ENCODE results near the gene CCDC6.
A peak's percentile ranks its signal among the peaks of the same experiment; 100 is the strongest.

CCDC6 gene

DNA sequence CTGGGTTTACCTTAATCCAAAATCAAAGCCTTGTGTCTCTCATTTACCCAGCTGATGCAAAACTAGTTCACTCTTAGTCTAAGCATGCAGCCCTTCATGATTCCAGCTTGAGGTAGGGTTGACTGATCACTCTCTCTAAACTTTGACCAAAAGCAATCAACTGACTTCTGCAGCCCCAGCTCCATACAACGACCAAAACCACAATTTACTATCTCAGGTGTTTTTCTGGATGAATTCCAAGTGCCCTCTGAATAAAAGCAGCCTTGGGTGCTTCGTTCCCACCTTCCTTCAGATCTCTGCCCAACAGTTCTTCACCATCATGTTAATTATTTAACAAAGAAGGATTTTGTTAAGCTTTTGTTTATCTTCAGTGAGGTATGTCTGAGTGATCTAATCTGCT lies 62.6 kb downstream of the CCDC6 start:
- no peak for DNase-seq

DNA sequence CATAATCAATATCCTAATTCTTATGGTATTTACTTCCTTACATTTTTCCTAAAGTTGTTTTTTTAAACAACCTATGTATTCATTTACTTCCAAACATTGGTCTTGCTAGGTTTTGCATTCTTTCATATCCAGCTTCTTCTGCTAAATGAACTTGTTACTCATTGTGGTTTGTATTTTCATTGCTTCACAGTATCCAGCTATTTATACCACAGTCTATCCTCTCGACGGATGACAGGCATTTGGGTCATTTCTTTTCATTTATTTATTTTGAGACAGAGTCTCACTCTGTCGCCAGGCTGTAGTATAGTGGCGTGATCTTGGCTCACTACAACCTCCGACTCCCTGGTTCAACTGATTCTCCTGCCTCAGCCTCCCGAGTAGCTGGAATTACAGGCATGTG lies 66.8 kb downstream of the CCDC6 start:
- DNase-seq, result peak in 1 of 2 donors; percentile 11

DNA sequence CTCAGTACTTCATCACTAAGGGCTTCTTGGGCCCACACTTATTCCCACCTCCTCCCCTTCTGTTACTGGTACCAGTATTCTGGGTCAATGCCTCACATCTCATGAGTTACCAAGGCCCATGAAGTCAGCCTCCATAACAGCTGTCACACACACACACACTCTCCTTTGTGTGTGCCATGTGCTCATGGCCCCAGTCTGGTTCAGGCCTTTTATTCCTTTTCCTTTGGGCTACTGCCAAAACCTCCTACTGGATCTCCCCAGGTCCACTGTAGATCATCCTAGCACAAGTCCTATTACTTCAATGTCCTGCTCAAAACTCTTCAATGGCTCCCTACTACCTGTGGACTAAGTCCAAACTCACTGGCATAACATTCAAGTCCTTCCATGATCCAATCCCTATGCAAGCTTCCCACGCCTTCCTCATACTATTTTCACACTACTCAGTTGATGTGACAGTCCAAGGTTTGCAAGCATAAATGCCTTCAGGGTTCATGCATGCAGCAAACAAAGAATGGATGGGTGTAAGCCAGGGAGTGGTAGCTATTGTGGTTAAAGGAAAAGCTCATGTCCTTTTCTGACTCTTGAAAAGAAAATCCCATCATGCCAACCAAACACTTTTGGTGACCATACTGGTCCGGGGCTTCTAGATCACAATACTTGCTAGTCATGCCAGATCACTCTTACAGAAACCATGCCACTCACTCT lies 68.1 kb downstream of the CCDC6 start:
- DNase-seq, result no peak

DNA sequence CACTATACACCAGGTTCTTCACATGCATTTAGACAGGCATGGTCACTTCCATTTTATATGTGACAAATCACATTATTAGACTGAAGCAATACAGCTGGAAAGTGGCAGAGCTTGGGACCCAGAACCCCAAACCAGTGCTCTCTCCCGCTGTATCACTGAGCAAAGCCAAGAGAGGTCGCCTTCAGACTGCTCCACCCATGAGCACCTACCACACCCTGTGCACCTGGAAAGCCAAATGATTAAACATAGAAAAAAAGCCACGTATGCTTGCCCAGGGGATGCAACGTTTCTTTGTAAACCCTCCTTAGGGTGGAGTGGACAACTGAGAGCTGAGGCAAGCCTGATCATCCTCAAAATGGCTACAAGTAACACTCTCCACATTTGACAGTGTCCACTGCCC lies 72.5 kb downstream of the CCDC6 start:
- no peak for DNase-seq

DNA sequence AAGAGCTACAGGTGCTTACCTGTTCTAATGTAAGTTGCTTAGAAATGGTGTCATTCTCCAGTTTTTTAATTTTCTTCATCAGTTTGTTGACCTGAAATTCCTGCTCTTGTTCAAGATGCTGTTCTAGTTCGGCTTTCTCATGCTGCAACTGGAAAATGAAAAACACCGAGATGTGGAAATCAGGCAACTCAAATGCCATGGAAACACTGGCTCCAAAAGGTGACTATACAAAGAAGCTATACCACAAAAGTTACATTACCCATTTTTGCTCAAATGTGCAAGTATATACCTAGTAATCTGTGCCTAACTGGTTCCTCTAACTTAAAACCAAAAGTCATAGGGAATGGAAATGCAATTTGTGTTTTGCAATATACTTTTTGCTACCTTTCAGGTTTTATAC lies 73.8 kb downstream of the CCDC6 start:
- no peak for DNase-seq

DNA sequence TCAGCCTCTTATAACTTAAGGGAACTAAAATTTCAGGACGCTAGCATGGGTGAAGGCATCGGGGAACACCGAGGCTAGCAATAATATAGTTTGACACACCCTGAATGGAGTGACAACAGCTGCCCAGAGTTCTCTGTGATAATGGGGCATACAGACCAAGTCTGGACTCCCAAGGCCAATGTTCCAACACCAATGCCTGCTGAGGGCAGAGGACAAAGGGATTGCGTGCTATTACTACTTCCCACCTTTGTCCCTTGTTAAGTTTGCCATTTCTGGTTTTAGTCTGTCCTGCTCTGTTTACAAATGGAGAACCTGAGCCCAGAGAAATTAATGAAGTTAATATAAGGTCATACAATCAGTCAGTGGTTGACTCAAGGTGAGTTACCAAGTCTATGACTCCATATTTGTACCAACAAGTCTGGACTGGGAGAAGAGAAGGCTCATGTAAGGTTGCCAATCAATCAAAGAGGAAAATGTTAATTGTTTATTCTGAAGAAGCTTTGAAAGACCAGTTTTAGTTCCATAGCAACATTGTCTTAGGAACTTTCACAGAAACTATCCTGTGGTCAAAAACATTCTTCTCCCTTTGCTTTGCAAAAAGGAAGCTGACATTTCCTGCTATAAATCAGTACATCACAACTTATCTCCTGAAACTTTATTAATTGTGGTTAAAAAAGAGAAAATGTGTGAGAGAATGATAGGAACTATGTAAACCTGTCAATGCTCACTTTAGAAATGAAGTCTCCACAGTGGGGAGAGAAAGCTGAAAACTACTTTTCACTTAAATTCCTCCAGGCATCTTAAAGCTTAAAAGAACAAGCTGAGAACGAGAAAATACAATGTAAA lies 74.5 kb downstream of the CCDC6 start:
- peak in 1 of 2 donors; percentile 64 for DNase-seq

DNA sequence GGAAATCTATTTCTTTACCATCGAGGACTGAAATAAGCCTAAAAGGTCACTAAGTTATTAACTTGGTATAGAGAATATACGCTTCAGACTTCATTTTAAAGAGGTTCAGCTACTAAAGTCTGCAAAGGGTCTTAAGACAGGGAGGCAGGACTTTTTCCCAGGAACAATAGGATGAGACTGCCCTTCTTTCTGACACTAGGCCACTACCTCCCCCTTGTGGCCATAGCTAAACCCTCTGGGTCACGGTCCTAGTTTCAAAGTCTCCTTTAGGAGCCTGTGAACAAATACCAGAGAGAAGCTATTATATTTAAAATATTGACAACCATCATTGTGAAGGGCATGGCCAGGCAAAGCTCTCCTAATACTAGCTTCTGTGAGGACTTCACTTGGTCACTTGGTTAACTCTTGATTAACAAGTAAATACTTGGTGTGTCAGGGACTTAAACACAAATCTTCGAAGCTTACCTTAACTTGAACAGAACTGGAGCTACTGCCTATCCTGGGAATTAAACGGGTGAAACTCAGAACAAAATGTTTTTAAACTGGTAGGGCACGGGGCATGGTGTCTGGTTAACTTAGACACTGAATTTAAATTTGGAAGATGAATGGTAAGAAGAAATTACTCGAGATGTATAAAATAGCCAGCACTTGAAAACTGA lies 75.6 kb downstream of the CCDC6 start:
- DNase-seq, result no peak

DNA sequence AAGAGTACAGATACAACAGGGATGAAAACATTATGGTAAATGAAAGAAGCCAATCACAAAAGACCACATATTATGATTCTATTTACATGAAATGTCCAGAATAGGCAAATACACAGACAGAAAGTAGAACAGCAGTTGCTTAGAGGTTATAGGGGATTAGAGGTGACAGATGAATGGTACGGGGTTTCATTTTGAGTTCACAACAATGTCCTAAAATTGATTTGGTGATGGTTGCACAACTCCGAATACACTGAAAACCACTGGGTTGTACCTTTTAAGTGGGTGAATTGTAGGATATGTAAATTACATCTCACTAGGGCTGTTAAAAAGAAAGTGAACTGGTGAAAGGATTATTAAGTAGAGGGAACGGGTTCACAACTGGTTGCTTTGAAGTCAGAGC lies 76.8 kb downstream of the CCDC6 start:
- DNase-seq, result no peak

DNA sequence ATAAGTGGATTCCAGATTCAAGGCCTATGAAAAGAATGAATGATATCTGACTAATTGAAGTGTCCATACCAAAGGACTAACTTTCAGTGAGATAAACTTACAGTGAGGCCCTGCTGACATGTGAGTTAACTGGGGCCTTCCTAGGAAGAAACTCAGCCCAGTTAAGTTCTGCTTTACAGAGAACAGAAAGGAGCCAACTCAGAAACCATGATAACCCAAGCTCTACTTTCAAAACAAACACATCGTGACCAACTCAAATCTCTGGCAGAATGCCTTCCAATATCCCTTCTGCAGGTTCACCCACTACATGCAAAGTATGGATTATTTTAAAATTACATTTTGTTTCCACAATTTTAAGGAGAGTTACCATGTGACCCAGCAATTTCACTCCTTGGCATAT lies 77.3 kb downstream of the CCDC6 start:
- DNase-seq, result no peak

DNA sequence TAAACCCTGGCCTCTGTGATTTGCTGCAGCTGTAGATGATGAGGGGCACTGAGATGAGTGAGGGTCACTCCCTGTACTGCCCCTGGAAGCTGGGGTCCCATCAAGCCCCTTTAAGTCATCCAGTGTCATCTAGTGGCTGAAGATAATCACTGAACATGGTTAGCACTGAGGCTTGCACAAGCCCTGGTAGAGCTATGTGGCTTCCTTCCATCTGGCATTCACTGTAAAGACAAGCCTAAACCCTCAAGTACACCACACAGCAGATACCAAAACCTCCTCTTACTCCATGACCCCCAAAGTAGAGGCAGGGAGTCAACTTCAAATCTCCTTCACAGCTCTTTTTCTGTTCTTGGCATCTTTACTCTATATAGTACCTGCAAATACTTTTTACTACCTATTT lies 80.4 kb downstream of the CCDC6 start:
- no peak for DNase-seq

DNA sequence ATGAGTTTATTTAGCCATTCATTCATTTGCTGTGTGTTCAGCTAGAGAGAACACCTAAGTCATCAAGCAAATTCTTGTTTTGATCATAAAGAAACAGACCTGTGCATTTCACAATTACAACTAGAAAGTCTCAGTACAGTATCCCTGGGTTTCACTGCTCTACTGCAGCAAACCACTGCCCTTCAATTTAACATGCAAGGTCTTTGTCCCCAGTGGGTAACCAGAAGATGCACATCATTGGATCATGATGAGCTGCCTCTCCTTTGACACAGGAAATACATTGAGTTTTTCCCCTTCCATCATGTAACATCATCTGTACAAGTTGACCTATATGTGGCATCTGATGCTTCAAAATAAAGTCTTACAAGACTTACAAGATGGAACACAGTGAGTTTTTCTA lies 82.6 kb downstream of the CCDC6 start:
- DNase-seq, result no peak

DNA sequence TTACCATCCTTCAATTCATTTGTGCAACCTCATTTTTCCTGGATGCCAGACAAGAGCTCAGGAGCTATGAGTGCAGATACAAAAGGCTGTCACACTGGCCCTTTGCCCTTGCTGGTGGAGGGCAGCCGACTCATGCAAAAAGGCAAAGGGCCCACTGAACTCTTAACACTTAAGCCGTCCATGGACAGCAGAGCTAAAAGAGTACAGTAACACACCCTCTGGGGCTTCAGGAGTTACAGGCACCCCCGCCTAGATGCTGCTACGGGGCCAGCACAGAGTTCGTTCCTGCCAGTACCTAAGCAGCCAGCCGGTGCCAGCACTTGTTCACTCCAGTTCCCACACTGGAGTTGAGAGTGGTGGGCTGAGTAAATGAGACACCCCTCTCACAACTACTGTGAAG lies 83.2 kb downstream of the CCDC6 start:
- no peak for DNase-seq

DNA sequence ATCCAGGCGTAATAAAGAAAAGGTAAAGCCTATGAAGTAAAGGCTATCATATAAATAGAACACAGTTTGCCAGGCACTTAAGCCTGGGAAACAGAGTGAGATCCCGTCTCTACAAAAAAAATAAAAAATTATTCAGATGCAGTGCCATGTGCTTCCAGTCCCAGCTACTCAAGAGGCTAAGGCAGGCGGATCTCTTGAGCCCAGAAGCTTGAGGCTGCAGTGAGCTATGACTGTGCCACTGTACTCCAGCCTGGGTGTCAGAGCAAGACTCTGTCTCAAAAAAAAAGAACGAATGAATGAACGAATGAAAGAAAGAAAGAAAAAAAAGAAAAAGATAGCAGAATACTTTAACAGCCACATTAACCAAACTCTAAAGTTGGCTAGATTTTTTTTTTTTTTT lies 85.9 kb downstream of the CCDC6 start:
- DNase-seq, result no peak

DNA sequence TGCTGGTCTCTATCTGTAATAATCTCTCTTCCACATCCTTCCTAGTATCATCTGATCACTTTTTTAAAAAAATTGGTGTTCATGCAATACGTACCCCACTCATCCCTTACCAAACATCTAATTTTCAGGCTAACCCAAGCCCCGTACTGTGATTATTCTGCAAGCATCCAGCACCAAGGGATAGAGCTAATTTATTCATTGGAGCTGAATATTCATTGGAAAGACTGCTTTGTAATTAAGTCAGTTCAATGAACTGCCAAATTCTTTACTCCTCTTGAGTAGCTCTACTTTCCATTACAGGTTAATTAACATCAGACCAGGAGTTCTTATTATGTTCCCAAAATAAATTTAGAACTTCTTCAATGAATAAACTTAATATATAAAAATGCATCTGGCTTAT lies 86.7 kb downstream of the CCDC6 start:
- DNase-seq, result no peak

DNA sequence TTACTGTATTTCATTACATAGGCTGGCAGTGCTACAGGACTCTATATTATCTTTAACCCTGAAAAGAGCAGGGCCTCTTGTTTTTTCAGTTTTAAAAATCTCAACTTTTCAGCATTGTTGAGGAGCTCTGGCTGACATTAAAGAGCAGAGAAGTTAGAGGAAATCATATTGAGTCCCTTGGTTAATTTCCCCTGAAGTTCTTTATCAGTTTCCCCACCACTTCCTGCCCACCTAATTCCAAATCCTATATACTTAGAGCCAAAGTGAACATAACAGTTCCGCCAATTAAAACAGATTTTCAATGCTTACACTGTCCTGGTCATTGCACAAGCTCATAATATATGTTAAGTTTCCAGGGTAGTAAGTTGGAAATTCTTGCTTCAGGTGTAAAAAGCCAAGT lies 87.1 kb downstream of the CCDC6 start:
- no peak for DNase-seq

DNA sequence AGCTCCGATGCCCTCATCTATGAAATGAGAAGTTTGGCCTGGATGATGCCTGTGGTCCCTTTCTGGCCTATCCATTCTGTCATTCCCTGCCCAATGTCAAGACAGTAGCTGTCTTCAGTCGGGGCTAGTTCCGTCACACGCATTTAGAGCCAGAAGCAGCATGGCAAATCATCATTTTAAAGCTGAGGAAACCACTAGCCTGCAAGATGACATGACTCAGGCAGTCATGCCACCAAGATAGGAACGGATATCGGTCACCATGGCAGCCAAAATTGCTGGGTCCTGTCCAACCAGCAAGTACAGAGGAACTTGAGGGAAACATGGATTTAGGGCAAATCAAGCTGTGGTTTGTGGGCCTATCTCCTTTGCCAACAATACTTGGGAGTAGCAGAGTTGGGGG lies 88.6 kb downstream of the CCDC6 start:
- DNase-seq, result peak; percentile 20 to 86

DNA sequence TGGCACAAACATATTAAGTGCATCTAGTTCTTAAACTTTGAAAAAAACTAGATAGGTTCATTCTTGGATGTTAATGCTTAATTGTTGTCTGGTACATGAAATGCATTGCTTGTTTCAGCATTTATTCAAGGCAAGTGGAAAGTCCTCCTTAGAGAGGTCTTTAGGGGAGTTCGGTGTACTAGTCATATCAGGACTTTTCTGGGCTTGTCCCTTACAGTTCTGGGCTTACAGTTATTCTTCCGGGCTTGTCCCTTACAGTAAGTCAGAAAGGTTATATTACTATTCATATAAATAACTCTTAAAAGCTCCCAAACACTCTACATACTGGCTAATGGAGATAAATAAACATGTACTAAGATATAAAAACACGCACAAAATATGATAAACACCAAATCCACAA lies 91.5 kb downstream of the CCDC6 start:
- DNase-seq, result no peak

DNA sequence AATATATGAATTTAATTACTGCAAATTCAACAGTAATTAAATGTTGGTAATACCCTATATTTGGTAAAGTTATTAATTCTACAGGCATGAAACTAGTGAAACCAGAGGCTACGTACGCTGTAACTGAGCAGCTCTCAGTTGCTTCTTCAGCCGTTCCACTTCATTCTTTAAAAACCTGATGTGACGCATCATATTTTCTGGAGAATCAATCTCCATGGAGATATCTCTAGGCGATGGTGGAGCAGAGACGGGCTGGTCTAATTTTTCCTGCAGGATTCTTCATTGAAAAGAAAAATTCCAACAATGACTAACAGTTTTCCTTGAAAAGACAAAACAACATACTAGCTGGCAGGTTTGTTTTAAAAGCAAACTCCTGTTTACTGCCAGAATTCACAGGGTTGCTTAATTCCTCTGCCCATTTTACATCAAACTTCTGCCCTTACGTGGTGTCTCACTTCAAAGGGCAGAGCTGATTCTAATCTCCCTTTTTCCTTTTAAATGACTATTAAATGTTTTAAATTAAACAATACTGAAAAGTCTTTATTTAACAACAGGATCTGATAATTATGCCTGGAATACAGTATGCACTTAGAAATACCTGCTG lies 93.7 kb downstream of the CCDC6 start:
- no peak for DNase-seq

DNA sequence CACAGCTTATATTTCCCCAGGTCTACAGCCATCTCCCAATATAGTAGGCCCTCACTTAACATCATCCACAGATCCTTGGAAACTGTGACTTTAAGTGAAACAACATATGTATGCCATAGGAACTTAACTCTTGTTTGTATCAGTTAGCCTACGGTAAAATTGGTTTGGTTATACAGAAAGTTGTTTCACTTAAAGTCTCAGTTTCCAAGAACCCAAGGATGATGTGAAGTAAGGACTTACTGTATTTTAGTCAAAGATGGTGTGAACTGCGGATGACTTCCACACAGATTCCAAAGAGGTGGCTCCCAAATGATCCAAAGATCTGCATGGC lies 96.7 kb downstream of the CCDC6 start:
- DNase-seq, result no peak

DNA sequence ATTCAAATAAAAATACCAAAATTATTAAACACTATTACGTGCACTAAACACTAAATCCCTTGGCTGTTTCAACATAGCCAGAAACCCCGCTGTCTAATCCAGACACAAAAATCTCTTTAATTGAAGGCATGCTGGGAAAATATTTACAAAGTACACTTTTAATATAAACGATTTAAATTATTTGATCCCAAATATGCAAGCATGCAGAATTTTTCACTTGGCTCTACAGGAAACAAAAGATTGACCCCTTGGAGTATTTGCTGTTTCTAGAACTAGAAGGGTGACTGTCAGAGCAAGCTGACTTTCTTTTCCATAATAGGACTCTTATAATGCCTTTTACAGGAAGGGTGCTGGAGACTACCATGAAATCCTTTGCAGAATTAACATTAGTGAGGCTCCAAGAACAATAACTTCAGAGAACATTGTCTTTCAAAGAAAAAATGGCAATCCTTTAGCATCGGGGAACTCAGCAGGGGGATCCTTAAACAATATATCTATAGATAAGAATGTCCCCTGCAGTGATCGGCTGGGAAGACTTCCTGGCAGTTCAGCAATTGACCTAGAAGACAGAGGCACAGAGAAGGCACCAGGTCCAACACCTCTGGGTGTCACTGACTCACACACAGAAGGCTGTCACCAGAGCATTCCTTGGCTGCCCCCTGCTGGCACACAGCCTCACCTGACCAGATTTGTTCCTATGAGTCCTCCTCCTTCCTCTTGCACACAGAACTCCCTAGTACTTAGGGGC lies 97.3 kb downstream of the CCDC6 start:
- peak; percentile 20 to 63 for DNase-seq

DNA sequence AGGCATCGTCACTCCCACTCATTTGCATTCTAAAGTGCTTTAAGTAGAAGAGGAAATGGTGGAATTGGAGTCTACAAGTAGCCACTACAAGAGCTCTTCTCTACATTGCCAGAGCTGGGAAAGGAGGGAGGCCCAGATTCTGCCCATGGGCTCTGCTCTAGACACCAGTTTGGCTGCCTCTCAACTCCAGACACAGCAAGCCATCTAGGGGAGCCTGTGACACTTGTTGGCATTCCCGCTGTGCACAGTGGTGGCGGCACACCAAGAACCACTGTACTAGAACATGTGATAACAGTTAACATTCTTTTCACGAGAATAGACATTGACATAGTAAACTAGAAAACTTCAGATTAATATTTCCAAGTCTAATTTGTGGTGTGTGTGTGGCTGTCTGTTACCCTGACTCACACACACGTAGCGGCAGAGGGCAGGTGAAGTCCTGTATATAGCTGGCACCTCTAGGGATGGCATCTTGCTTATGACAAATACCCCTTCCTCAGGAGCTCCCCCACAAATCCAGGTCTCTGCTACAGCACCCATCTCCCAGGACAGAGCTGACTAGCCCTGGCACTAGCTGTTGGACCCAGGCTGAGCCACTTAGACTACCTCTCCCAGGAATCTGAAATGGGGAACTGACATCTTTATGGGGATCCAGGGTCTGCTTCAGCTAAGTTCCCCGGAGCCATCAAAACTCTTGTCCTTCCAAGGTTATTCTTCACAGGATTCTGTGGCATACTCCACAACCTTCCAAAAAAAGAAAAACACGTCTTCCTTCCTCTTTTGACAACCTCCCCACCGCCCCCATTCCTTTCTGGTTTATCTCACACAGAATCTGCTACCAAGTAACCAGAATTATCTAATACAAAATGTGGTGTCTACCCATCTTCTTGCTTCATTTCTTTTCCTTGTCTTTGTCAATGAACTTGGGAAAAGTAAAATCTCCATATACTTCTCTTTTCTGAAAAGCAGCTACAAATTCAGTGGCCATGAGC lies 98.4 kb downstream of the CCDC6 start:
- DNase-seq, result no peak

DNA sequence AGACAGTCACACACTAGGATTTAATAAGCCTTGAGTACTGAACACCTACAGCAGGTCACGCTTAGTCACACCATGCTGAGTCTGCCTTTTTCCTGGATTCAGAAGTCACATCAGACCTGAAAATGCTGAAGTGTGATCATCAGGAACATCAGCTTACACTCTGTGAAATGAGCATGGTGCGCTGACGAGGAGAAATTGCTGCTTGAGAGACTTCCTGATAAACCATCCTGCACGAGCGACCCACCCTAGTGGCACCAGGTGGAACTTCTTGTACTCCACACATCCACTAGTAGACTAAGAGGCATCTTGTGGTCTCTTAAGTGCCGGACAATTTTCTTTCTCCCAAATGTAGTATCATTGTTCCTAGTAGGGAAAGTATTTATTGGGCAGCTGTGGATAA lies 101.3 kb downstream of the CCDC6 start:
- no peak for DNase-seq
